GM23248 (cell line): ENCODE data around the gene LUZP2. TPM values are rescaled to one million over a fixed set of nuclear protein-coding genes. Genes with fewer than 3 reads are reported as not detected.

Experiments
- DNase-seq: peaks from one replicate; pipeline ENCODE4 v3.0.0-alpha.2; 2015
- H2AFZ ChIP-seq: fragments of 200-600 bp; sonication (generic); 2 replicates; pipeline ENCODE4 v1.6.1; 2016; ENCODE audit warnings: antibody characterized with exemption
- H3F3A ChIP-seq: fragments of 200-600 bp; sonication (generic); 2 replicates; pipeline ENCODE4 v1.6.1; 2016; ENCODE audit warnings: mild to moderate bottlenecking, antibody characterized with exemption, mixed run types; ENCODE audit not compliant: insufficient read depth
- H3K27ac ChIP-seq: fragments of 200-600 bp; sonication (generic); 2 replicates; pipeline ENCODE4 v1.5.1; 2016; ENCODE audit warnings: mild to moderate bottlenecking
- H3K27me3 ChIP-seq: fragments of 200-600 bp; sonication (generic); replicated peaks from 2 replicates; pipeline ENCODE4 v1.6.1; 2016; ENCODE audit warnings: mild to moderate bottlenecking; ENCODE audit not compliant: insufficient read depth
- H3K36me3 ChIP-seq: fragments of 200-600 bp; sonication (generic); 2 replicates; pipeline ENCODE4 v1.6.1; 2016; ENCODE audit warnings: low read depth, mild to moderate bottlenecking
- H3K4me1 ChIP-seq: fragments of 200-600 bp; sonication (generic); 2 replicates; pipeline ENCODE4 v1.6.1; 2016; ENCODE audit warnings: mild to moderate bottlenecking; ENCODE audit not compliant: insufficient read depth
- H3K4me2 ChIP-seq: fragments of 200-600 bp; sonication (generic); one replicate; pipeline ENCODE4 v1.6.1; 2016; ENCODE audit warnings: mild to moderate bottlenecking; ENCODE audit not compliant: unreplicated experiment
- H3K4me3 ChIP-seq: fragments of 200-600 bp; sonication (generic); 2 replicates; pipeline ENCODE4 v1.5.1; 2016; ENCODE audit warnings: mild to moderate bottlenecking
- H3K79me2 ChIP-seq: fragments of 200-600 bp; sonication (generic); 2 replicates; pipeline ENCODE4 v1.6.1; 2016; ENCODE audit warnings: mild to moderate bottlenecking; ENCODE audit not compliant: insufficient read depth
- H3K9ac ChIP-seq: fragments of 200-600 bp; sonication (generic); 2 replicates; pipeline ENCODE4 v1.6.1; 2016; ENCODE audit warnings: mild to moderate bottlenecking
- H3K9me2 ChIP-seq: fragments of 200-600 bp; sonication (generic); 2 replicates; pipeline ENCODE4 v1.6.1; 2016; ENCODE audit warnings: mixed run types, mild to moderate bottlenecking, moderate library complexity; ENCODE audit not compliant: insufficient read depth
- H3K9me3 ChIP-seq: fragments of 200-600 bp; sonication (generic); one replicate; pipeline ENCODE4 v1.6.1; 2017; ENCODE audit warnings: low read depth
- H4K20me1 ChIP-seq: fragments of 200-600 bp; sonication (generic); 2 replicates; pipeline ENCODE4 v1.6.0; 2016; ENCODE audit not compliant: insufficient read depth
- EZH2 ChIP-seq: fragments of 200-600 bp; sonication (generic); IDR thresholded peaks from 2 replicates; pipeline ENCODE4 v1.6.1; 2018; ENCODE audit warnings: antibody characterized with exemption, mild to moderate bottlenecking; ENCODE audit not compliant: insufficient read depth, poor library complexity, severe bottlenecking
- EZH2phosphoT487 ChIP-seq: fragments of 200-600 bp; sonication (generic); IDR thresholded peaks from 2 replicates; pipeline ENCODE4 v1.6.1; 2018; ENCODE audit warnings: antibody characterized with exemption, moderate library complexity, mild to moderate bottlenecking, low read depth; ENCODE audit not compliant: insufficient read depth
- WGBS, 2 experiments: methylation state at CpG; one replicate each; pipeline ENCODE4 v1.1.6; 2015 to 2017; ENCODE audit warnings: low lambda C conversion rate in 2 of 2, low coverage in 1 of 2; ENCODE audit errors: missing lambda C conversion rate in 2 of 2; 5-methylcytosine and 5-hydroxymethylcytosine counted together
- in situ Hi-C: fragments of 300-500 bp; cut with MboI; formaldehyde crosslinking; loops from 2 replicates; pipeline ENCODE4 v1.15.0; 2020
- polyA plus RNA-seq: library from polyadenylated mRNA; unstranded; fragments of >200 nt; fragmentation: Nextera tagmentation; extraction: Ambion mirVana; gene quantifications from 2 replicates; pipeline ENCODE4 v1.2.1, GENCODE V29; 2016
- total RNA-seq: library from RNA; depleted of rRNA; stranded (reverse); fragments of >200 nt; shearing (Covaris generic); gene quantifications from 2 replicates; pipeline ENCODE4 v1.2.3, GENCODE V29; 2014

The LUZP2 gene
- total and polyA plus RNA-seq, 2 experiments from 2014 or later = not detected

DNA sequence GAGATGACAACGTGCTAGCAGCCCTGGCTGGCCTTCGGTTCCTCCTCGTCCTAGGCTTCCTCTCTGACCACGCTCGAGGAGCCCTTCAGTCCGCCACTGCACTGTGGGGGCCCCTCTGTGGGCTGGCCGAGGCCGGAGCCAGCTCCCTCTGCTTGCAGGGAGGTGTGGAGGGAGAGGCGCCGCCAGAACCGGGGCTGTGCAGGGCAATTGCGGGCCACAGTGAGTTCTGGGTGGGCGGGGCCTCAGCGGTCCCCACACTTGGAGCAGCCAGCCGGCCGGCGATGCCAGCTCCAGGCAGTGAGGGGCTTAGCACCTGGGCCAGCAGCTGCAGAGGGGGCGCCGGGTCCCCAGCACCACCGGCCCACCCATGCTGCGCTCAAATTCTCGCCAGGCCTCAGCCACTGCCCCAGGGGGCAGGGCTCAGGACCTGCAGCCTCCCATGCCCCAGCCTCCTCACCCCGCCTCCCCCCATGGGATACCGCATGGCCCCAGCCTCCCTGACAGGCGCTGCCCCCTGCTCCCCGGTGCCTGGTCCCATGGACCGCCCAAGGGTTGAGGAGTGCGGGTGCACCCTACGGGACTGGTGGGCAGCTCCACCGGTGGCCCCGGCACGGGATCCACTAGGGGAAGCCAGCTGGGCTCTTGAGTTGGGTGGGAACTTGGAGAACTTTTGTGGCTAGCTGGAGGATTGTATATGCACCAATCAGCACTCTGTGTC lies 399.4 kb downstream of the LUZP2 start:
- Histone ChIP-seq H3K4me2 (no peak overlapping the region), H3K9ac (no peak overlapping the region), H2AFZ (no peak overlapping the region), H3K4me1 (no peaks in the 10 kb centered on the region), H3K9me3 (no peaks in the 10 kb centered on the region), H3K27me3 (no peaks in the 10 kb centered on the region), H3K79me2 (no peaks in the 10 kb centered on the region), H3K4me3 (no peak overlapping the region), H3F3A (no peaks in the 10 kb centered on the region), H3K27ac (no peak overlapping the region), H3K9me2 (no peaks in the 10 kb centered on the region), H4K20me1 (no peaks in the 10 kb centered on the region), H3K36me3 (no peaks in the 10 kb centered on the region)
- 49 to 64% methylated on average over 17 to 31 of the region's 32 CpGs for WGBS, 2 experiments
- no peak for DNase-seq
- in situ Hi-C loops = no loop called here
- TF ChIP-seq EZH2phosphoT487 (no peak), EZH2 (no peak)

- in situ Hi-C loops = no loop called here
- 15% methylated on average over 3 of the region's 3 CpGs for WGBS, 2 experiments
- Histone ChIP-seq H3K27me3 (no peaks in the 10 kb centered on the region), H4K20me1 (no peaks in the 10 kb centered on the region), H2AFZ (no peak overlapping the region), H3K27ac (no peak overlapping the region), H3K4me3 (no peak overlapping the region), H3K9me2 (no peaks in the 10 kb centered on the region), H3F3A (no peaks in the 10 kb centered on the region), H3K36me3 (no peaks in the 10 kb centered on the region), H3K4me2 (no peak overlapping the region), H3K79me2 (no peaks in the 10 kb centered on the region), H3K9ac (no peak overlapping the region), H3K9me3 (no peaks in the 10 kb centered on the region), H3K4me1 (no peaks in the 10 kb centered on the region)
- no peak for DNase-seq
- TF ChIP-seq EZH2 (no peak), EZH2phosphoT487 (no peak)
These were observed 403.7 kb downstream of the LUZP2 start for GRCh38 chr11:24900514-24900913.

DNA sequence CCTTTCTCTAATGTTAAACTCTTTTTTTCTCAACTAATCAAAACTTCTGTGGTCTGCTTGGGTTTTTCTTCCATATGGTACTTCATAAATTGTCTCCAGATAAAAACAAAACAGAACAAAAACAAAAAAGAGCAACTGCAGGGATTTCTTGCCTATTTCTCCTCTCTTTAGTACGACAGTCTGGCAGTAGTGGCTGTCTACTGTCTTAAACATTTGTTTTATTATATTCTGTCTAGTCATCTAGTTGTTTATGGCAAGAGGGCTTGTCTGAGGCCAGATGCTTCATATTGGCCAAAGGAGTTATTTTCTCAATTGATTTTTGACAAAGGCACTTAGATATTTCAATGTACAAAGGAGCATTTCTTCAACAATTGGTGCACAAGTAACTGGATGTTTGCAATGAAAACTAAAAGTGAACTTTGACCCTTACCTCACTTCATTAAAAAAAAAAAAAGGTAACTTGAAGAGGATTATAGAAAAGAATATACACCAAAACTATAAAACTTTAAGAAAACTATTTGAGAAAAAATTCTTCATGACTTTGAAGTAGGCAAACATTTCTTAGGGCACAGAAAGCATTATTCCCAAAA lies 404.2 kb downstream of the LUZP2 start:
- no peak overlapping the region for H2AFZ ChIP-seq
- H3K27ac ChIP-seq = no peak overlapping the region
- no peak overlapping the region for H3K4me3 ChIP-seq
- H3K36me3 ChIP-seq = no peaks in the 10 kb centered on the region
- WGBS, 2 experiments = 10 to 13% methylated on average over 1 of the region's 1 CpG
- no peaks in the 10 kb centered on the region for H3K9me3 ChIP-seq
- no peaks in the 10 kb centered on the region for H3K4me1 ChIP-seq
- no peaks in the 10 kb centered on the region for H3K27me3 ChIP-seq
- H3K9me2 ChIP-seq = no peaks in the 10 kb centered on the region
- no peak for TF ChIP-seq EZH2phosphoT487
- TF ChIP-seq EZH2 = no peak
- no peak for DNase-seq
- no peaks in the 10 kb centered on the region for H4K20me1 ChIP-seq
- no peaks in the 10 kb centered on the region for H3K79me2 ChIP-seq
- no peak overlapping the region for H3K4me2 ChIP-seq
- in situ Hi-C loops = no loop called here
- no peak overlapping the region for H3K9ac ChIP-seq
- H3F3A ChIP-seq = no peaks in the 10 kb centered on the region

DNA sequence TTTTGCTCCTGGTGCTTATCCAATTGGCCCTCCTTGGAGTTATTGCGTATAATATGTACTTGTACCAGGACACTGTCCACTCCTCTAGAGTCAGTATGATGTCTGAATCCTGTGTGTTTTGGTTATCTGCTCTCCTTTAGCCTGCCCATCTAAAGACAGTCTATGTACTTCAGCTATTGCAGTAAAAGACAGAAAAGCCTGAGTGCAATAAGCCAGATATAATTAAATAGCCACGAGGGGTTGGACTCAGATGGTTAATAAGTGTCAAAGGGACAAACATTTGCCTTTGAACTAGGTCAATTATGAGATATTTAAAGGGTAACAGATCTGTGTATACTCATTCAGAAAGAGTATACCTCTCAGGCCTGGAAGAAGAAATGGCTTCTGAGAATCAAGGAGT lies 406.7 kb downstream of the LUZP2 start:
- H3F3A ChIP-seq = no peaks in the 10 kb centered on the region
- no peaks in the 10 kb centered on the region for H3K4me1 ChIP-seq
- H3K9me2 ChIP-seq = no peaks in the 10 kb centered on the region
- H3K9me3 ChIP-seq = no peaks in the 10 kb centered on the region
- no peak overlapping the region for H3K9ac ChIP-seq
- H3K27me3 ChIP-seq = no peaks in the 10 kb centered on the region
- H2AFZ ChIP-seq = no peak overlapping the region
- no peaks in the 10 kb centered on the region for H3K36me3 ChIP-seq
- no peaks in the 10 kb centered on the region for H4K20me1 ChIP-seq
- TF ChIP-seq EZH2phosphoT487 (no peak), EZH2 (no peak)
- no peak overlapping the region for H3K27ac ChIP-seq
- no peak overlapping the region for H3K4me3 ChIP-seq
- in situ Hi-C loops = no loop called here
- no peak overlapping the region for H3K4me2 ChIP-seq
- 13 to 15% methylated on average over 2 of the region's 2 CpGs for WGBS, 2 experiments
- no peak for DNase-seq
- no peaks in the 10 kb centered on the region for H3K79me2 ChIP-seq
